ENCODE data around the gene FAM90A1.
"Not testable (repeated sequence)": the region's sequence is repeated elsewhere in the genome, so short reads cannot be mapped to it uniquely, and the experiment has no call there.

DNA sequence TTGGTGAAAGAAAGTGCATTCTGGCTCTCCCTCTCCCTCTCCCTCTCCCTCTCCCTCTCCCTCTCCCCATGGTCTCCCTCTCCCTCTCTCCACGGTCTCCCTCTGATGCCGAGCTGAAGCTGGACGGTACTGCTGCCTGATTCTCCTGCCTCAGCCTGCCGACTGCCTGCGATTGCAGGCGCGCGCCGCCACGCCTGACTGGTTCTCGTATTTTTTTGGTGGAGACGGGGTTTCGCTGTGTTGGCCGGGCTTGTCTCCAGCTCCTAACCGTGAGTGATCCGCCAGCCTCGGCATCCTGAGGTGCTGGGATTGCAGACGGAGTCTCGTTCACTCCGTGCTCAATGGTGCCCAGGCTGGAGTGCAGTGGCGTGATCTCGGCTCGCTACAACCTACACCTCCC, 44.1 kb downstream of the FAM90A1 start:
- not testable (repeated sequence) for TF ChIP-seq POLR2A (IDR thresholded peaks at IDR 0.05; ENCODE audit: low read depth); CTCF (IDR thresholded peaks at IDR 0.05)

All from esophagus muscularis mucosa (tissue), 3 donors.